Mammary epithelial cell (primary cell): Measurements from ENCODE around the gene GCLC.

Experiments used
- CTCF ChIP-seq, 2 donors: IDR thresholded peaks in 1 of 2; conservative IDR thresholded peaks in 1 of 2; 2 replicates each; pipeline ENCODE4 v1.5.1; 2011 to 2012; ENCODE audit warnings: inconsistent platforms in 2 of 2, low read length in 2 of 2, mild to moderate bottlenecking in 2 of 2, control low read depth in 1 of 2, low read depth in 1 of 2; ENCODE audit not compliant: insufficient read depth in 1 of 2; ENCODE audit errors: extremely low read depth in 1 of 2
- EZH2 ChIP-seq: IDR thresholded peaks from 2 replicates; pipeline ENCODE4 v1.6.1; 2012; ENCODE audit warnings: low read length, inconsistent platforms, borderline replicate concordance

GRCh38 chr6:53493635-53494025 lies 51.3 kb downstream of the GCLC start:
- TF ChIP-seq CTCF (conservative IDR thresholded peaks at IDR 0.05 in 1 of 2, IDR thresholded peaks at IDR 0.05 in 1 of 2; ENCODE audit: extremely low read depth in 1 of 2, insufficient read depth in 1 of 2, low read depth in 1 of 2, low read length in 2 of 2) (no peak), EZH2 (no peak)
